SK-N-SH treated with all-trans-retinoic acid at 6 μM for 48 hours (cell line): ENCODE measurements around the gene TEKT5.
A peak's percentile ranks its signal among the peaks of the same experiment; 100 is the strongest.

Source experiments
- ATAC-seq: fragments of 200-7000 bp; cut with Tn5 transposase; 3 replicates; pipeline ENCODE4 v1.9.1; 2020; ENCODE audit warnings: mild to moderate bottlenecking, moderate library complexity
- BACH2 ChIP-seq: fragments of 250-450 bp; sonication (Bioruptor Pico); IDR thresholded peaks from 2 replicates; pipeline ENCODE4 v1.9.0; 2021; ENCODE audit warnings: mild to moderate bottlenecking, borderline replicate concordance
- CREB5 ChIP-seq: fragments of 250-450 bp; sonication (Bioruptor Pico); IDR thresholded peaks from 2 replicates; pipeline ENCODE4 v1.5.1; 2020; ENCODE audit warnings: low read depth, mild to moderate bottlenecking, moderate library complexity
- CSDC2 ChIP-seq: fragments of 250-450 bp; sonication (Bioruptor Pico); IDR thresholded peaks from 2 replicates; pipeline ENCODE4 v1.5.0; 2020; ENCODE audit warnings: mild to moderate bottlenecking, moderate library complexity
- CSRNP3 ChIP-seq: fragments of 250-450 bp; sonication (Bioruptor Pico); IDR thresholded peaks from 2 replicates; pipeline ENCODE4 v1.5.1; 2021; ENCODE audit warnings: mild to moderate bottlenecking, moderate library complexity
- GLIS3 ChIP-seq: fragments of 250-450 bp; sonication (Bioruptor Pico); IDR thresholded peaks from 2 replicates; pipeline ENCODE4 v1.5.0; 2020; ENCODE audit warnings: mild to moderate bottlenecking, moderate library complexity
- ISL1 ChIP-seq: fragments of 250-450 bp; sonication (Bioruptor Pico); IDR thresholded peaks from 2 replicates; pipeline ENCODE4 v2.1.2; 2022; ENCODE audit warnings: mild to moderate bottlenecking, moderate library complexity
- OSR1 ChIP-seq: fragments of 250-450 bp; sonication (Bioruptor Pico); IDR thresholded peaks from 2 replicates; pipeline ENCODE4 v1.8.0; 2022; ENCODE audit warnings: moderate library complexity, mild to moderate bottlenecking, inconsistent platforms
- PATZ1 ChIP-seq: fragments of 250-450 bp; sonication (Bioruptor Pico); IDR thresholded peaks from 2 replicates; pipeline ENCODE4 v1.8.0; 2020; ENCODE audit warnings: mild to moderate bottlenecking, moderate library complexity, borderline replicate concordance
- POU6F1 ChIP-seq: fragments of 250-450 bp; sonication (Bioruptor Pico); IDR thresholded peaks from 2 replicates; pipeline ENCODE4 v1.8.0; 2021; ENCODE audit warnings: low read depth, mild to moderate bottlenecking, moderate library complexity, borderline replicate concordance
- PPARA ChIP-seq: fragments of 250-450 bp; sonication (Bioruptor Pico); IDR thresholded peaks from 2 replicates; pipeline ENCODE4 v1.5.0; 2020; ENCODE audit warnings: mild to moderate bottlenecking, borderline replicate concordance
- RARB ChIP-seq: fragments of 250-450 bp; sonication (Bioruptor Pico); IDR thresholded peaks from 2 replicates; pipeline ENCODE4 v1.8.0; 2021; ENCODE audit warnings: mild to moderate bottlenecking, moderate library complexity
- SNAI2 ChIP-seq: fragments of 250-450 bp; sonication (Bioruptor Pico); IDR thresholded peaks from 2 replicates; pipeline ENCODE4 v1.5.0; 2020; ENCODE audit warnings: mild to moderate bottlenecking, moderate library complexity
- TCF4 ChIP-seq: fragments of 250-450 bp; sonication (Bioruptor Pico); IDR thresholded peaks from 2 replicates; pipeline ENCODE4 v1.8.0; 2021; ENCODE audit warnings: mild to moderate bottlenecking, moderate library complexity, borderline replicate concordance
- TOX ChIP-seq: fragments of 250-450 bp; sonication (Bioruptor Pico); IDR thresholded peaks from 2 replicates; pipeline ENCODE4 v1.8.0; 2021; ENCODE audit warnings: mild to moderate bottlenecking, moderate library complexity, borderline replicate concordance
- TSHZ2 ChIP-seq: fragments of 250-450 bp; sonication (Bioruptor Pico); IDR thresholded peaks from 2 replicates; pipeline ENCODE4 v1.5.0; 2020; ENCODE audit warnings: mild to moderate bottlenecking, moderate library complexity
- ZC3H10 ChIP-seq: fragments of 250-450 bp; sonication (Bioruptor Pico); IDR thresholded peaks from 2 replicates; pipeline ENCODE4 v1.5.1; 2021; ENCODE audit warnings: mild to moderate bottlenecking, moderate library complexity
- ZFP3 ChIP-seq: fragments of 250-450 bp; sonication (Bioruptor Pico); IDR thresholded peaks from 2 replicates; pipeline ENCODE4 v1.5.0; 2020; ENCODE audit warnings: mild to moderate bottlenecking, moderate library complexity
- ZFP30 ChIP-seq: fragments of 450-650 bp; formaldehyde crosslinking; IDR thresholded peaks from 2 replicates; pipeline ENCODE4 v1.5.0; 2022; ENCODE audit warnings: mild to moderate bottlenecking, moderate library complexity
- ZNF70 ChIP-seq: fragments of 450-650 bp; formaldehyde crosslinking; IDR thresholded peaks from 2 replicates; pipeline ENCODE4 v1.5.0; 2020; ENCODE audit warnings: mild to moderate bottlenecking, moderate library complexity
- ZNF8 ChIP-seq: fragments of 450-650 bp; formaldehyde crosslinking; IDR thresholded peaks from 2 replicates; pipeline ENCODE4 v1.5.0; 2020; ENCODE audit warnings: mild to moderate bottlenecking, moderate library complexity

The TEKT5 gene

GRCh38 chr16:10740000-10740844 is 45.5 kb upstream of the TEKT5 start:
- TF ChIP-seq TOX (CRISPR knock-in tag): no peak
- ATAC-seq: no peak

GRCh38 chr16:10738231-10739077 is 43.7 kb upstream of the TEKT5 start:
- ATAC-seq: peak; percentile 50
- TF ChIP-seq PATZ1 (no peak), ZFP3 (no peak), TSHZ2 (CRISPR knock-in tag) (no peak), CREB5 (CRISPR knock-in tag) (no peak), BACH2 (CRISPR knock-in tag) (no peak), TCF4 (CRISPR knock-in tag) (no peak), POU6F1 (CRISPR knock-in tag) (no peak), ZC3H10 (CRISPR knock-in tag) (no peak), ISL1 (CRISPR knock-in tag) (no peak), ZFP30 (CRISPR knock-in tag) (no peak), CSDC2 (CRISPR knock-in tag) (no peak), RARB (CRISPR knock-in tag) (no peak), SNAI2 (CRISPR knock-in tag) (no peak), GLIS3 (CRISPR knock-in tag) (no peak), CSRNP3 (CRISPR knock-in tag) (no peak)

- ATAC-seq: peak; percentile 72
- TF ChIP-seq CSRNP3 (CRISPR knock-in tag): no peak
- TF ChIP-seq ZNF70 (CRISPR knock-in tag): no peak
- TF ChIP-seq TCF4 (CRISPR knock-in tag): no peak
- TF ChIP-seq TOX (CRISPR knock-in tag): no peak
- TF ChIP-seq PATZ1: no peak
- no peak for TF ChIP-seq ZFP30 (CRISPR knock-in tag)
- TF ChIP-seq ZNF8 (CRISPR knock-in tag): no peak
- TF ChIP-seq ISL1 (CRISPR knock-in tag): no peak
- no peak for TF ChIP-seq RARB (CRISPR knock-in tag)
- no peak for TF ChIP-seq OSR1
- TF ChIP-seq PPARA (CRISPR knock-in tag): no peak
- TF ChIP-seq GLIS3 (CRISPR knock-in tag): no peak
- no peak for TF ChIP-seq POU6F1 (CRISPR knock-in tag)
Observed at GRCh38 chr16:10737068-10737625, 42.4 kb upstream of the TEKT5 start.
